HepG2 (cell line): ENCODE measurements around the gene VSNL1. TPM values are rescaled to one million over a fixed set of nuclear protein-coding genes. Genes with fewer than 3 reads are reported as not detected.

Experiments used
- HNRNPK ChIP-seq: fragments of 200-400 bp; formaldehyde crosslinking; IDR thresholded peaks from 2 replicates; pipeline ENCODE4 v1.6.1; 2018; ENCODE audit warnings: low read length, low read depth, moderate library complexity, mild to moderate bottlenecking; ENCODE audit not compliant: poor library complexity, severe bottlenecking
- MIER2 ChIP-seq: IDR thresholded peaks from 2 replicates; pipeline ENCODE4 v1.6.1; 2016; ENCODE audit warnings: missing biosample characterization, missing genetic modification reagents
- MYNN ChIP-seq: sonication (generic); formaldehyde crosslinking; IDR thresholded peaks from 2 replicates; pipeline ENCODE4 v1.4.0; 2020; ENCODE audit warnings: mild to moderate bottlenecking, low read depth, missing genetic modification reagents
- RAD51 ChIP-seq: fragments of 450-650 bp; IDR thresholded peaks from 2 replicates; pipeline ENCODE4 v1.6.1; 2016; ENCODE audit warnings: borderline replicate concordance
- SIX1 ChIP-seq: sonication (generic); formaldehyde crosslinking; IDR thresholded peaks from 2 replicates; pipeline ENCODE4 v1.4.0; 2020; ENCODE audit warnings: missing genetic modification reagents, borderline replicate concordance
- ZBTB40 ChIP-seq, 2 experiments: fragments of 450-650 bp in 1 of 2; sonication (generic) in 1 of 2; formaldehyde crosslinking in 1 of 2; IDR thresholded peaks; 2 replicates each; pipeline versions ENCODE4 v1.6.1 to v1.8.0; 2016 to 2022; ENCODE audit warnings: antibody characterized with exemption in 1 of 2, mild to moderate bottlenecking in 1 of 2, missing genetic modification reagents in 1 of 2
- ZFP36L1 ChIP-seq: sonication (generic); formaldehyde crosslinking; IDR thresholded peaks from 2 replicates; pipeline ENCODE4 v1.8.0; 2022; ENCODE audit warnings: mild to moderate bottlenecking, missing genetic modification reagents, moderate library complexity
- ZMAT3 ChIP-seq: sonication (generic); formaldehyde crosslinking; conservative IDR thresholded peaks from 2 replicates; pipeline ENCODE4 v1.7.0; 2021; ENCODE audit warnings: missing genetic modification reagents
- polyA plus RNA-seq, 8 experiments: library from polyadenylated mRNA; depleted of rRNA in 3 of 8; stranded (reverse) in 7 of 8; unstranded in 1 of 8; fragments of >200 nt; fragmentation: Illumina TruSeq in 4 of 8; extraction: Trizol in 4 of 8; gene quantifications; 2 replicates each; pipeline versions ENCODE4 v1.2.1 to v1.2.3, GENCODE V29; 2011 to 2016; ENCODE audit warnings: low read depth in 4 of 8, missing spikeins in 1 of 8, mixed read lengths in 1 of 8; ENCODE audit not compliant: insufficient read depth in 1 of 8
- total RNA-seq, 5 experiments: library from RNA; depleted of rRNA; stranded (reverse); fragments of >200 nt; fragmentation: Illumina TruSeq; extraction: Trizol; gene quantifications; 2 replicates each; pipeline ENCODE4 v1.2.3, GENCODE V29; 2016; ENCODE audit warnings: low read depth in 1 of 5

Gene VSNL1
- total and polyA plus RNA-seq, 2 of the 13 experiments (the other 11 are each of a cell fraction or from before 2014, with no cell fraction given) = 63.2 to 95.9 TPM

GRCh38 chr2:17636257-17636656 lies 95.8 kb downstream of the VSNL1 start (continued):
- TF ChIP-seq ZBTB40 (IDR thresholded peaks at IDR 0.05) (no peak), ZBTB40 (CRISPR knock-in tag; IDR thresholded peaks at IDR 0.05) (no peak), HNRNPK (no peak), ZFP36L1 (CRISPR knock-in tag) (no peak), RAD51 (no peak), SIX1 (CRISPR knock-in tag) (no peak), MYNN (CRISPR knock-in tag) (no peak), MIER2 (CRISPR knock-in tag) (no peak), ZMAT3 (CRISPR knock-in tag) (no peak)
- TF ChIP-seq, all 625 proteins: peak for 0
